Body of pancreas (tissue), 4 donors: Measurements from ENCODE around the gene MDN1. TPM values are rescaled to one million over a fixed set of nuclear protein-coding genes. Genes with fewer than 3 reads are reported as not detected.

Source experiments
- ATAC-seq: fragments of 150-250 bp; one replicate; pipeline ENCODE4 v1.9.1; 2016
- DNase-seq, 4 donors: peaks; one replicate each; pipeline ENCODE4 v3.0.0-alpha.2; 2019
- H3K27ac ChIP-seq, 4 donors: fragments of 200-600 bp; sonication (generic); 1 replicate in 3 of 4; 2 replicates in 1 of 4; pipeline versions ENCODE4 v1.5.1 to v1.6.1; 2016 to 2019; ENCODE audit warnings: mild to moderate bottlenecking in 1 of 4, mixed read lengths in 1 of 4, moderate library complexity in 1 of 4
- H3K27me3 ChIP-seq, 2 donors: fragments of 200-600 bp; sonication (generic); one replicate each; pipeline ENCODE4 v1.6.0; 2016; ENCODE audit warnings: mild to moderate bottlenecking in 1 of 2
- H3K36me3 ChIP-seq, 2 donors: fragments of 200-600 bp; sonication (generic); replicated peaks in 1 of 2; 2 replicates each; pipeline ENCODE4 v1.5.1; 2016; ENCODE audit warnings: low read depth in 2 of 2; ENCODE audit not compliant: insufficient read depth in 1 of 2
- H3K4me1 ChIP-seq: fragments of 200-600 bp; sonication (generic); one replicate; pipeline ENCODE4 v1.6.0; 2016
- H3K4me3 ChIP-seq, 2 donors: fragments of 200-600 bp; sonication (generic); 1 replicate in 1 of 2; 2 replicates in 1 of 2; pipeline ENCODE4 v1.5.1; 2016 to 2019
- H3K9me3 ChIP-seq, 3 donors: fragments of 200-600 bp; sonication (generic); 1 replicate in 2 of 3; 2 replicates in 1 of 3; pipeline ENCODE4 v1.5.1; 2016
- POLR2A ChIP-seq, 3 donors: fragments of 450-650 bp; IDR thresholded peaks; one replicate each; pipeline ENCODE4 v1.6.1; 2016; ENCODE audit warnings: antibody characterized with exemption in 3 of 3, mild to moderate bottlenecking in 2 of 3
- WGBS, 2 donors: methylation state at CpG; one replicate each; pipeline ENCODE4 v1.1.5; 2017; 5-methylcytosine and 5-hydroxymethylcytosine counted together
- intact Hi-C: fragments of 100-400 bp; cut with DNase I; formaldehyde crosslinking; loops from one replicate; pipeline ENCODE4 v1.15.1; 2023
- total RNA-seq, 2 donors: library from RNA; depleted of rRNA; stranded (reverse); fragments of >200 nt; gene quantifications; one replicate each; pipeline ENCODE4 v1.1.0, GENCODE V29; 2016
- TF ChIP-seq, protein P1 (sequence below), 7 experiments: fragments of 450-650 bp in 4 of 7; fragments of 200-600 bp in 3 of 7; sonication (generic) in 3 of 7; IDR thresholded peaks; one replicate each; pipeline ENCODE4 v1.5.1; 2016 to 2019; ENCODE audit warnings: antibody characterized with exemption in 7 of 7

Gene MDN1
- total RNA-seq, 2 donors from 2014 or later: 17.9 to 26.7 TPM

DNA sequence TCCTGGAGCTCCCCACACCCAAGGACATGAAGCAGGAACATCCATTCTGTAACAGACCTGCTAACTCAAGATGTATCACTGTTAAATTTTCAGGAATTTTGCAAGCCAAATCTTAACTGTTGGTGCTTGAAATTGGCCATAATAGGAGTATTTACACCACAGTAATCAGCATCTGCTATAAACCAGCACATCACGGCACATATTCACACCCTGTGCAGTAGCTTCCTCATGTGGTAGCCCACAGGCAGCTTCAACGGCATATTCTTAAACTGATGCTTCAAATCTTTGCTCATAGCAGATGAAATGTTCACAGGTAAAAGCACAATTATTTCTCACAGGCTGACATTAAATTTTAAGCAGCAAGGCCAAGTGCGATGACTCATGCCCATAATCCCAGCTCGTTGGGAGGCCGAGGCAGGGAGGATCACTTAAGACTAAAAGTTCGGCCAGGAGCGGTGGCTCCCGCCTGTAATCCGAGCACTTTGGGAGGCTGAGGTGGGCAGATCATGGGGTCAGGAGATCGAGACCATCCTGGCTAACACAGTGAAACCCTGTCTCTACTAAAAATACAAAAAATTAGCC lies 137.5 kb downstream of the MDN1 start:
- ATAC-seq (no peak), DNase-seq (no peak)
- Histone ChIP-seq H3K9me3 (no peaks in the 10 kb centered on the region), H3K4me1 (no peaks in the 10 kb centered on the region), H3K4me3 (no peak overlapping the region), H3K27me3 (no peaks in the 10 kb centered on the region), H3K27ac (no peak overlapping the region), H3K36me3 (peaks cover 25 to 58% of the 10 kb centered on the region in 2 donors)
- intact Hi-C loops: no loop called here
- 89 to 100% methylated on average over 9 to 10 of the region's 10 CpGs for WGBS, 2 donors
- no peak for TF ChIP-seq POLR2A (IDR thresholded peaks at IDR 0.05)
- TF ChIP-seq, protein P1, sequence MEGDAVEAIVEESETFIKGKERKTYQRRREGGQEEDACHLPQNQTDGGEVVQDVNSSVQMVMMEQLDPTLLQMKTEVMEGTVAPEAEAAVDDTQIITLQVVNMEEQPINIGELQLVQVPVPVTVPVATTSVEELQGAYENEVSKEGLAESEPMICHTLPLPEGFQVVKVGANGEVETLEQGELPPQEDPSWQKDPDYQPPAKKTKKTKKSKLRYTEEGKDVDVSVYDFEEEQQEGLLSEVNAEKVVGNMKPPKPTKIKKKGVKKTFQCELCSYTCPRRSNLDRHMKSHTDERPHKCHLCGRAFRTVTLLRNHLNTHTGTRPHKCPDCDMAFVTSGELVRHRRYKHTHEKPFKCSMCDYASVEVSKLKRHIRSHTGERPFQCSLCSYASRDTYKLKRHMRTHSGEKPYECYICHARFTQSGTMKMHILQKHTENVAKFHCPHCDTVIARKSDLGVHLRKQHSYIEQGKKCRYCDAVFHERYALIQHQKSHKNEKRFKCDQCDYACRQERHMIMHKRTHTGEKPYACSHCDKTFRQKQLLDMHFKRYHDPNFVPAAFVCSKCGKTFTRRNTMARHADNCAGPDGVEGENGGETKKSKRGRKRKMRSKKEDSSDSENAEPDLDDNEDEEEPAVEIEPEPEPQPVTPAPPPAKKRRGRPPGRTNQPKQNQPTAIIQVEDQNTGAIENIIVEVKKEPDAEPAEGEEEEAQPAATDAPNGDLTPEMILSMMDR (IDR thresholded peaks at IDR 0.05): no peak

DNA sequence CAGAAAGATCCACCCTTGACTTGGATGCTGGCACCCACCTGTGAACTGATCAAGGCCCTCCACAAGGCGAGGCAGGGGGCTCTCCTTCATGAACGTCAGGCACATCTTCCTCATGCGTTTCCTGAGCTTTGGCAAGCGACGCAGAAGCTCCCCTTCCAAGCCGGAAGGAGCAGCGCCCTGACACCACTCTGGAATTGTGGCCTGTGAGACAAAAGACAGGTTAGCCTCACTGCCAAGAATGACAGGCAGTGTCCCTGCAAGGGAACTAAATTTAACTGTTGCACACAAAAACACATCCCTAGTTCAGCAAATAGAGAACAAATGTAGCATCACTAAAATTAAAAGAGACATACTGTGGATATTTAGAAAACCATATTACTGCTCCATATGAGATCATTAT lies 139.0 kb downstream of the MDN1 start:
- Histone ChIP-seq H3K4me1 (no peaks in the 10 kb centered on the region), H3K27ac (no peak overlapping the region), H3K27me3 (no peaks in the 10 kb centered on the region), H3K36me3 (peaks cover 24 to 57% of the 10 kb centered on the region in 2 donors), H3K9me3 (no peaks in the 10 kb centered on the region), H3K4me3 (no peak overlapping the region)
- WGBS, 2 donors: 86 to 88% methylated on average over 7 of the region's 7 CpGs
- ATAC-seq: no peak
- TF ChIP-seq, protein P1 (IDR thresholded peaks at IDR 0.05): no peak
- no peak for DNase-seq
- intact Hi-C loops: no loop called here

DNA sequence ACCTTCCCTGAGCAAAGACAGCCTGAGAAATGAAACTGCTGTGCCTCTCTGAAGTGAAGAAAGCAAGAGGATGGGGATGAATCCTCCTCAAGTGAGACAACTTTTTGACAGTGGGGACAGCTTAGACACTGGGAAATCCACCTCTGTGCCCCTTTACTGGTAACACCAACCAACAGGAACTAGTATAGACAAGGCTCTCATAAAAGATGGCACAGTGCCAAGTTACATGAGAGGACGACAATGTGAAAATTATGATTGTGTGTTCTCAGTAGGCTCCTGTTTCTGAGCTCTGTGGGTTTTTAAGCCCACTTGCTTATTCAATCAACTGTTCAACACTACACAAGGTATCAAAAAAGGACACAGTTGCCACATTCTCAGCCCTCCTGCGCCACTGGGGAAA lies 139.4 kb downstream of the MDN1 start:
- Histone ChIP-seq H3K9me3 (no peaks in the 10 kb centered on the region), H3K27ac (no peak overlapping the region), H3K4me3 (no peak overlapping the region), H3K27me3 (no peaks in the 10 kb centered on the region), H3K4me1 (no peaks in the 10 kb centered on the region), H3K36me3 (peaks cover 24 to 58% of the 10 kb centered on the region in 2 donors)
- WGBS, 2 donors: 78 to 88% methylated on average over 2 of the region's 2 CpGs
- DNase-seq (no peak), ATAC-seq (no peak)
- no peak for TF ChIP-seq POLR2A (IDR thresholded peaks at IDR 0.05)
- TF ChIP-seq, protein P1 (IDR thresholded peaks at IDR 0.05): no peak
- intact Hi-C loops: no loop called here

DNA sequence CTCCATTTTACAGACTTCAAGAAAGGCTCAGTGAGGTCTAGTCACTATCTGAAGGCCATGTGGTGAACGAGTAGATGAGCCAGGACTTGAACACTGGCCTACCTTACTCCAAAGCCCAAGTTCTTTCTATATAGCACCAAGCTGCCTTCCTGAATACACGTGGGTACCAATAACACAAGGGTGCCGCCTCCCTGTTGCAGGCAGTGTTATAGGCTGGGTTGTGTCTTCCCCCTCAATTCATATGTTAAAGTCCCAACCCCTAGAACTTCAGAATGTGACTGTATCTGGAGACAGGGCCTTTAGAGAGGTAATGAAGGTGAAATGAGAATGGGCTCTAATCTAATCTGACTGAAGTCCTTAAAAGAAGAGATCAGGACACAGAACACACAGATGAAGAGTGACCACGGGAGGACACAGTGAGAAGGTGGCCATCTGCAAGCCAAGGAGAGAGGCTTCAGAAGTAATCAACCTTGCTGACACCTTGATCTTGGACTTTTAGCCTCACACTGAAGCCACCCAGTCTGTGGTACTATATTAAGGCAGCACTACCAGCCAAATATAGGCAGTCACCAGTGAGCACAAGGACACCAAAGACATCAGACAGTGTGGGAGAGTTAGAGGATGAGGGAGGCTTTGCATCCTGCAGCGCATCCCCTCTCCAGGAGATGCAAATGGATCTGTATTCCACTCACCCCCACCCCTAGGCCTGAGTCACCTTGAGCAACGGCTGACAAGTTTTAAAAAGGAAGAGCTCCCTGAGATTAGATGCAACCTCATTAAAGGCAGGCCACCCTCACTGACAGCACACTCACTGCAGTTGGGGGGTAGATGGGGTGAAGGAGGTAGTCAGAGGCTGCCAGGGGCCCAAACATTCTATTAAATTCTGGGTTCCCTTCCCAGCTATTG lies 140.1 kb downstream of the MDN1 start:
- Histone ChIP-seq H3K36me3 (peaks cover 24 to 54% of the 10 kb centered on the region in 2 donors), H3K27ac (no peak overlapping the region), H3K9me3 (no peaks in the 10 kb centered on the region), H3K4me1 (no peaks in the 10 kb centered on the region), H3K4me3 (no peak overlapping the region), H3K27me3 (no peaks in the 10 kb centered on the region)
- 69 to 79% methylated on average over 6 of the region's 6 CpGs for WGBS, 2 donors
- TF ChIP-seq, protein P1 (IDR thresholded peaks at IDR 0.05): no peak
- no peak for TF ChIP-seq POLR2A (IDR thresholded peaks at IDR 0.05)
- DNase-seq (no peak), ATAC-seq (no peak)
- intact Hi-C loops: no loop called here
